T47D (cell line): ENCODE results near the gene MAST4.

Source experiments
- DNase-seq, 2 experiments: peaks; one replicate each; pipeline versions ENCODE4 v3.0.0 to v3.0.0-alpha.2; 2011 to 2012; ENCODE audit warnings: low read depth in 1 of 2, low spot score in 1 of 2
- JUND ChIP-seq: IDR thresholded peaks from 2 replicates; pipeline ENCODE4 v1.6.1; 2012; ENCODE audit warnings: low read depth
- in situ Hi-C: cut with HindIII; loops from 2 replicates; pipeline ENCODE4 v1.10.0; 2016; ENCODE audit warnings: low sequenced_read_pairs, low pct_unique_long_range_greater_than_20kb

MAST4 gene

DNA sequence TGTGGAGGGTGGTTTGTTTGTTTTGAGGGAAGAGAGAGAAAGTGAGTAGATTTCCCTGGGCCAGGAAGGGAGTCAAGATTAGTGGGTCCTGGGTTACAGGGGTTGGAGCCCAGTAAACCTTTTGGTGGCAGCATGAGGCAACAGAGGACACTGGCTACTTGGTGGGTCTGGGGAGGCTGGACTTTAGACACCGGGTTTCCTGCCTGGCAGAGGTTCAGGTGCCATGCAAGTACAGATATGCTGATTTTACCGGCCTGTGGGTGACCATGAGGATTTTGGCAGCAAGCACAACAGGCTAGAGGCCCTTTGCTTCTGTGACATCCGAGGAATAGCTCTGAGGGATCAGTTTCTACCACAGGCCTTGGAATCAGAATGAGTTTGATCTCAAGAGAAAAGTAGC, 18.9 kb downstream of the MAST4 start:
- in situ Hi-C loops: no loop called here
- DNase-seq: no peak
- no peak for TF ChIP-seq JUND

DNA sequence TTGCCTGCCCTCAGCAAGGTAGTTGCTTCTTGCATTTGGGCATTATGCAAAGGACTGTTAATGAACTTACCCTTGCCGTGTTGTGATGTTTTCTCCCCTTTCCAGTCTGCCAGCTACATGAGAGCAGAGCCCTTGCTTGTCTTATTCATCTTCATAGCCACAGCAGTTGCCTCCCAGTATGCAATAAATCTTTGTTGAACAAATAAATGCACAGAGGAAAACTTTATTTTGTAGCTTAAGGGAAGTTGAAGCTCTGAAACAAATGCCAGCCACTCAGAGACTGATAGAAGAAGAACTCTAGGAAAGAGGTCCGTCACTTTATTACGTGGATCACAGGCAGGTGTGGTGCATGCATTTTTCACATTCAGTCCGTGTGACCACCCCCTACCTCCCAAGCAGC, 19.7 kb downstream of the MAST4 start:
- in situ Hi-C loops: no loop called here
- DNase-seq: peak in 1 of 2 experiments; percentile 12
- no peak for TF ChIP-seq JUND

DNA sequence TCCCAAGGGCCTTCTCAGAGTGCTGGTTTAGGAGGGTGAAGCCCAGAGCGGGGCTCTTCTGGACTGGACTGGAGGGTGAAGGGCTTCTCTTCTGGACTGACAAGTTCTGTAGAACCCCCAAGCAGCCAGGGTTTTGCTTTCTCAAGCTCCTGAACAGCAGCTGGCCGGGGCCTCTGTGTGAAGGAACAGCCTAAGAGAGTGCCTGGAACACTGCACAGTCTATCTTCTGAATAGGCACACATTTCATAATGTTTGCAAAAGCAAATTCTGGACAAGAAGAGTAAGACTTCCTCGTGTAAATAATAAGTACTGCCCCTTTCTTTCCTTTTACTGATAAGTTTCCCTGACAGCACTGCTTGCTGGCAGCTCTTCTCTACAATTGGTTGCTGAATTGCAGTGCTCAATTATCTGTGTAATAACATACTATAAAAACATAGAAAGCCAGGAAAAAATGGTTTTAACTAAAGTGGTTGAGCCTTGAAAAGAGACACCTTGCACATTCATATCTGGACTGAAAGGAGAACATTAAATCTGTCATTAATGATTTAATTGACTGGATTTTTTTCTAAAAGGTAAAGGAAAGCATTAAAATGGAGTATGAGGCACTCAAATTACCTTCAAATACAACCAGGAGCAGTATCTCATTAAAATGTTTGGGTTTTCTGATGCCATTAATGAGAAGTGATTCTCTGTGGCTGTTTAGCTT, 20.5 kb downstream of the MAST4 start:
- in situ Hi-C loops: no loop called here
- no peak for TF ChIP-seq JUND
- DNase-seq: no peak

DNA sequence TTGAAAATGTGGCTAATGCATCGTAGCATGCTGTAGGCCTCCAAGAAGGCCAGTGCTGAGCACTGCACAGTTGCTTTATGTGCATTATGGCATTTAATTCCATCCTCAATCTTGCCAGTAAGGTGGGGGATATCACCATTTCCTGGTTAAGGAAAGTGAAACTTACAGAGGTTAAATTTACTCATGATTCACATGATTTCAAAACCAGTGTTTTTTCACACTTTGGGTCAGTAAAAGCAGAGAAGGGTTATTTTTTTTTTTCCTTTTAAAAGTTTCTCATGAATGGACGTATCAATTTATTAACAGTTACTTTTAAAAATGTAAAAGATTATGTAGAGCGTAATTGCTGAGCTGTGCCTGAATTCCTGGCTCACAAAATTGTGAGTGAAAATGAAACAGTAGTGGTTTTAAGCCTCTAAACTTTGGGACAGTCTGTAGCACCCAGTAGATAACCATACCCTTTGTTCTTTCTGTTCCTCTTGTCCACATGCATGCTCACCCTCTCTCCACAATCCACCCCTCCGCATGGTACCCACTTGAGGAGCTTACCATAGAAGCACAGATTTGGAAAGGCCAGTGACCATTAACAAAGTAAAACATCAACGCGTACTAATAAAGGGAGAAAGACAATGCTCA, 21.2 kb downstream of the MAST4 start:
- in situ Hi-C loops: no loop called here
- no peak for DNase-seq
- no peak for TF ChIP-seq JUND

DNA sequence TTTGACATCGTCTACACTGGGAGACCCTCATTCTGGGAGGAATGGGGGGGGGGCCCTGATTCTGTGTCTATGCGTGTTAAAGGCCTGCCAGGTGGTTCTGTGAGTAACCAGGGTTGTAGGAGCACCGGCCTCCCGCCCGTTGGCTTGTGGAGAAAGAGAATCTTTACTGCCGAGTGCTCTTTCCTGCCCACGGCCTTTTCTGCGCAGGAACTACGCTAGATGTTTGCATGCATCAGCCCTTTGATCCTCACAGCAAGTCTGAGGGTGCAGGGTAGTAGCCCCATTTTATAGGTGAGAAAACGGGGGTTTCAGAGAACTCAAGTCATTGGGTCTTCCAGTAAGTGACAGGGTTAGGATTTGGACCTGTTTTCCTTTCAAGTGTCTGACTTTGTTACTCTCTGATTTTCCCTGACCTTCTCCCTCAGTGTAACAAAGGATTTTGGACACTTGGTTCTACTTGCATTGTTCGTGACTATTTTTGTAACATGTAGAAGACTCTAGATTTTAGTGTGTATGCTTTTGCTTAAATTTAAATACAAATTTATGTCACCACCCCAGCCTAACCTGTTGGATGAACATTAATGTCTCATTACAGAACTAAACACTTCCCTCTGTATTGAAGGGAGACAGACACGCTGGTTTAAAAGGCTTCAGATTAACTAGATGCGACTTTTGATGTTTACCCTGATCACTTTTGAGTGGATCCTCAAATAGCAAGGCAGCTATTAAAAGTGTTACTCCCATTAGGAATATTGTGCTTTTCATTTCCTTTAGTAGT, 22.0 kb downstream of the MAST4 start:
- no peak for DNase-seq
- in situ Hi-C loops: no loop called here
- TF ChIP-seq JUND: no peak

DNA sequence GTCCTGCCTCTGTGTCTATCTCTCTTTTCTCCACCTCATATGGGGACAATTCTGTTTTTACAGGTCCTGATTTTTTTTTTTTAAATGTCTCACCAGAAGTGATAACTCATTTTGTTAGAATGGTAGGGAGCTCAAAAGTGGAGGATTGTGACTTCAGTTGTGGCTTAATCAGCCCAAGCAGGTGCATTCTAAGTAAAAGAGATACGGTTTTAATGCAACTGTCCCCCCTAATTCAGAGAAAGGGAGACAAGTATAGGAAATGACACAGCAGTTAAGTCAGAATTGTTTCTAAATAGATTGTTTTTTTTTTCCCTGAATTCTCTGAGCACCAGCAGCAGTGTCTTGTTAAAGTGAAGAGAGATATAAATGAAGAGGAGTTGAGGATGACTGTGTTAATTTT, 24.5 kb downstream of the MAST4 start:
- no peak for TF ChIP-seq JUND
- no peak for DNase-seq
- in situ Hi-C loops: no loop called here

DNA sequence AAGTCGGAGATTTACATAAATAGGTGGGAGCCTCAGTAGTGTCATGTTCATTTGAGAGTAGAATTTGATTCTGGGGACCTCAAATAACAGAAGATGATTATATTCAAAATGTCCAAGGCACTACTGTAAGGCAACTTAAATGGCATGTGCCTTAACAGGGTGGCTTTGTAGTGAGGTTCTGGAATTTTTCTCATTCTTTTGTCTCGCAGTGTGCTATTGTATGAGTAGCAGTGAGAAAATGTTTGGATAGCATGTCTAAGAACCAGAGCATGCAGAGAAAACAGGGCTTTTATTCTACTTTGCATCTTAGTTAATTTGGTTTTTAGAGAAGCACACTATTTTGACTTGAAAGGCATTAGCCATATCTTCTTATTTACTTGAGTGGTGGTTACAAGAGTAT, 25.0 kb downstream of the MAST4 start:
- TF ChIP-seq JUND: no peak

DNA sequence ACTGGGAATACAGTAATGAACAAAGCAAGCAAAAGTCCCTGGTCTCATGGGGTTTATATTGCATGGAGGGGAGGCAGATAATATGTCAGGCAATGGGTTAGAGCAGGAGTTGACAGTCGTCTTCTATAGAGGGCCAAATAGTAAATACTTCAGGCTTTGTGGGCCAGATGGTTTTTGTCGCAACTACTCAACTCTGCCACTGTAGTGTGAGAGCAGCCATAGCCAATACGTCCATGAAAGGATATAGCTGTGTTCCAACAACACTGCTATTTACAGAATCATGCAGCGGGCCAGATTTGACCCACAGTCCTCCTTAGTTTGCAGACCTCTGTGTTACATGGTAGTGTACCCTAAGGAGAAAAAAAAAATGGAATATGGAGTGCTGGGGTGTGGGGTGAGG, 25.5 kb downstream of the MAST4 start:
- no peak for DNase-seq
- in situ Hi-C loops: no loop called here
- no peak for TF ChIP-seq JUND

More for the DNA sequence above, 25.0 kb downstream of the MAST4 start:
- in situ Hi-C loops: no loop called here
- DNase-seq: no peak

DNA sequence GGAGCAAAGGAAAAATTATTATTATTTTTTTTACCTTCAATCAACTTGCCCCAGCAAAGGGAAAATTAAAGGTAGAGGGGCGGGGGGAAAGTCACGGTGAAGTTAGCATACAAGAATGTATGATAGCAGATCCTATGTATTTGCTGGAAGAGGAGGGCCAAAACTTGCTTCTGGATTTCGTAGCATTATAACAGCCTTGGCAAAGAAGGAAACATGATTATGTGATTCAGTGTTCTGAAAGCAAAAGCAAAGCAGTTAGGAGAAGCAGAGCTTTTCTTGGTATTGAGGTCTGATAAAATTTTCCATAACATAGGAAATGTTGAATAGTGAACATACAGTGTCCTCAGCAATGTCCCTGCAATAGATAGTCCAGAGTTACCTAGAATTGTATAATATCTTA, 32.4 kb downstream of the MAST4 start:
- DNase-seq: no peak
- TF ChIP-seq JUND: no peak
- in situ Hi-C loops: no loop called here

DNA sequence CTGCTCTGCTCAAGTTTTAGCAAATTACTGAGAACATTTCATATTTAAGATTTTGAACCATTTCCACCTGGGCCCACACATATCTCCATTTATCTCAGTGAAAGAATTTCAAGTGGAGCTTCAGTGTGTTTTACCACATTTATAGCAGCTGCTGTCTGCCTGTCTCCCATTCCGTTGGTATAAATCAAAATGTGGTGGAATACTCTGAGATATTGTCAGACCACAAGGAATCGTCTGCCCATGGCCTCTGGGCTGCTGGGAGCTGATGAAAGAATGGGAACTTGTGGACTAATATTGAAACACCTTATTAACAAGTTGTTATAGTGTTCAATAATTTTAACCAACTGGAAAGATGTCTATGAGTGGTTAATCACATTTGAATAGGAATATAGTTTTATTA, 33.3 kb downstream of the MAST4 start:
- in situ Hi-C loops: no loop called here
- TF ChIP-seq JUND: no peak
- no peak for DNase-seq

DNA sequence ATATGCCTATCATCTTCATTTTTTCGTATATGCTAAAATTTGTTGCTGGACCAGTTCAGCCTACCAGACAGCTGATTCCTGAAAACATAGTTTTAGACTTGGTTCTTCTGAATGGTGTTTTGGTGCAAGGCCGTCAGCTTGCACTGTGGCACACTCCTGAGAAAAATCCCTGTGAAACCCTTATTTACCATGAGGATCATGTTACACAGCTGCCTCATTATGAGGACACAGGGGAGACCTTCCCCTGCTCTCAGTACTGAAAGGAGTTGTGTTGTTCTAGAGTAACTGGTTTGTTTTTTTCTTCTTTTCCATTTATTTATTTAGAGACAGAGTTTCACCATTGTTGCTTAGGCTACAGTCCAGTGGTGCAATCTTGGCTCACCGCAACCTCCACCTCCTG, 37.6 kb downstream of the MAST4 start:
- TF ChIP-seq JUND: no peak
- in situ Hi-C loops: no loop called here
- peak in 1 of 2 experiments; percentile 59 for DNase-seq

DNA sequence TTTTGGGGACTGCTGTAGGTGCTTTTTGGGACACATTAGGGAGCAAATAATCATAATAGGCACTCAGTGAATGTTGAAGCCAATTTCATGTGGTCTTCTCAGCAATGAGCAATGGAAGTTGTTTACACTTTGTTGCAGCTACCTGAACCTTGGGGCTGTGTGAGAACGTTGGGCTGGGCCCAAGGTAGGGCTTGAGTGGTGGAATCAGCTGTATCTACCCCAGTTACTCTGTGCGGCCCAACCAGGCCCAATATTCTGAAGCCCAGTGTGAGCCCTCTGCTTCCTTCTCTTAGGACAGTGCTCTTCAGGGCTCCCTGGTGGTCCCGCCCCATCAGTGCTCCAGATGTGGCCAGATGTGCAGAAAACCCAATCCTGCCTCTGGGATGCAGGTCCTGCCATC, 38.4 kb downstream of the MAST4 start:
- in situ Hi-C loops: no loop called here
- no peak for TF ChIP-seq JUND
- no peak for DNase-seq

DNA sequence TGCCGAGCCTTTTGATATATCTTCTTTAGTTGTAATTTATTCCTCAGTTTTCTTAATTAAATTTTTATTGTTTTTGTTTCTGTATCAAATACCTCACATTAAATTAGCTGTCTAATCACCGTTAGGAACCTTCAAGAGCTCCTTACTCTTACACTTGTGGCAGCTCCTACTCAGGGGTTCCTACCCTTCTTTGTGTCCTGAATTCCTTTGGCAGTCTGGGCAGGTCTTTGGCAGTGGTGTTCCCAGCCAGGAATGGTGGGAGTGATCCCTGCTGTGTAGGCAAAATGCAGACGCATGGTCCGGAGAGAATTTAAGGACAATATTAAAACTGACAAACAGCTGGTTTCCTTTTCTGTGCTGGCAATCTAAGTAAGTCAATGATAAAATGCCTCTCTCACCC, 41.8 kb downstream of the MAST4 start:
- in situ Hi-C loops: no loop called here
- no peak for DNase-seq
- TF ChIP-seq JUND: no peak

DNA sequence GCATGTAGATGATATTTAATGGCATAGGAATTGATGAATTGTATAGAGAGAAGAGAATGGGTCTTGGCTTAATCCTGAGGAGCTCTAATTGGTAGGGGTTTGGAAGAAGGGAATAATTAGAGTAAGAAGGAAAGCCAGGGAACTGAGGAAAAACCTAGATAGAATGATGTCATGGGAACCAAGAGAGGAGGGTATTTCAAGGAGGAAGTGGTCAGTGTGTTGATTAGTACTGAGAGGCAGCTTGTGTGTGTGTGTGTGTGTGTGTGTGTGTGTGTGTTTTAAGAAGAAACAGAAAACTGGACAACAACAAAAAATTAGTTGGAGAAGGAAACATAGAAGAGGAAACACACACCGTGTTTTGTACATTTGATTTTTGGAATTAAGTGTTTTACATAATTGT, 42.8 kb downstream of the MAST4 start:
- DNase-seq: no peak
- in situ Hi-C loops: no loop called here
- no peak for TF ChIP-seq JUND
